Anterior cingulate cortex (tissue), 58 donors: ENCODE data around the gene CCR5AS.
A peak's percentile ranks its signal among the peaks of the same experiment; 100 is the strongest.

ENCODE experiments used
- DNase-seq, 58 donors: peaks; one replicate each; lab custom pipeline; 2025; lab: John Stamatoyannopoulos, UW

The CCR5AS gene

DNA sequence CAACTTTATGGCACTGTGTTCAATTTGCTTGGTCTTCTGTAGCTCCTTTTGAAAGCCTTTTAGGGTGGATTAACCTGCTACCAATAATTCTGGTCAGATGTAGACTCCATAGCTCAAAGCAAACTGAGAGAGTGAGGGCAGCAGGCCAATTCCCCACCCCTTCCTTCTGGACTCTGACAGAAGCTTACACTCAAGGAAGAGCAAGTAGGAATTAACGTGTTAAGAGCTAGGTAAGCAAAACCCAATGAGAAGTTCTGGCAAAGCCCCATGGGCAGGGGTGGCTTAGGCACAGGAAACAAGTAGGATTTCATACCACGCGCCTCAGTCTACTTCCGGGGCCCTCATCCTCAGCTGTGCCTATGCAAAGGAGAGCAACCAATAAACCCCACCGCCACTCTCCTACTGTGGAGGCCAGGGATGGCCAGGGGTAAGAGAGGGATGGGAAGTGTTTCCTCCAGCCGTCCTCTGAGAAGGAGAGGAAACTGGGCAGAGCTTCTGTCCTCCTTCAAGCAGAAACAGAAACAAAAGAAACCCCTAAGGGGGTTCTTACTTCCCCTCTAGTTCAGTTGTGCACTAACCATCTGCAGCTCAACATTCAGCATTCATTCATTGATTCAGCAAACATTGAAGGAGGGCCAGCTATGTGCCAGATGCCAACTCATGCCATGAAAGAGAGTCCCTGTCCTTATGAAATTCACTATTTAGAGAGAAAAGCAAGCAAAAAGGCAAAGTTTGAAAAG is 23.5 kb downstream of the CCR5AS start:
- DNase-seq, result no peak

DNA sequence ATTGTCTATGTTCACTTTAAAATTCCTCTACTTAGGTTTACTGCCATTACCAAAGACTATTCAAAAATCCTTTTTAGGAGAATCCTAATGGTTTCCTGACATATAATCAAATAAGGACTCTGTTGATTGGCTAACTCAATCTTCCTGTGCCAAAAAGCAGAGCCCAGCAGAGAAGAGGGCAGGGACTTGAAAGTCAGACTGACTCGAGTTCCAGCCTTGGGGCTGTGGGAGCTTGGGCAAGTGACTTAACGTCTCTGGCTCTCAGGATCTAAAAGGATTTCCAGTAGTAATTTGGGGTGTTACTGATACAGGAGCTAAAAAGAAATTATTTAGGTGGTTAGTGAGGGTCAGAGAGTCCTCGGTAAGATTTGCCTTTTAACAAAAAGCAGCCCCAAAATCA is 25.2 kb downstream of the CCR5AS start:
- no peak for DNase-seq

DNA sequence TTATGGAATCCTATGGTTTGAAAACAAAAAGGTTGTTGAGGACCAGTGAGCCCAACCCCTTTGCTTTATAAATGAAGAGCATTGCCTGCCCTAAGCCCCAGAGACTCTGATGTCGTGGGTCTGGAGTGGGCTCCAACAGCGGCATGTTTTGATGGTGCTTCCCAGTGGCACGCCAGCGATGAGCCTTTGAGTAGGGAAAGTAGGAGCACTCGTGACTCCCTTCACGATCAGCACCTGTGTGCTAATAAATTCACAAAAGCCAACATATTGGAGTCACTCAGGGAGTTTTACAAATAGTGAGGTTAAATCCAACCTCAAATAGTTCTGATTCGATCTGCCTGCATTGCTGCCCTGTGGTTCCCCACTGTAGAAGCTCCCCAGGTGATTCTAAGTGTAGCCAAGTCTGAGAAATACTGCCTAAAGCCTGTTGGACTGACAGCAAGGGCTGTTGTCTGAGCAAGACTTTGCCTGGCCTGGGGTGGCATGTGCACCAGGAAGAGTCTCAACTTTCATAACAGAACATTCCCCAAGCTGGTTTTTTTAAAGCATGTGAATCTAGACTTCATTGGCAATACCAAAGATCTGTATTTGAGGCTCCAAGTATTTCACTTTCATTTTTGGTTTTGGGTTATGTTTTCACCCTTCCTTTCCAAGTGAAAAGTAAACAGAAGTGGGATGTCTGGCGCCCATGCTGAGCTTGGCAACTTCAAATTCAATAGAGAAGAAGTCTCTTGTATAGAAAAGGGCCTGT is 26.2 kb downstream of the CCR5AS start:
- DNase-seq, result no peak

DNA sequence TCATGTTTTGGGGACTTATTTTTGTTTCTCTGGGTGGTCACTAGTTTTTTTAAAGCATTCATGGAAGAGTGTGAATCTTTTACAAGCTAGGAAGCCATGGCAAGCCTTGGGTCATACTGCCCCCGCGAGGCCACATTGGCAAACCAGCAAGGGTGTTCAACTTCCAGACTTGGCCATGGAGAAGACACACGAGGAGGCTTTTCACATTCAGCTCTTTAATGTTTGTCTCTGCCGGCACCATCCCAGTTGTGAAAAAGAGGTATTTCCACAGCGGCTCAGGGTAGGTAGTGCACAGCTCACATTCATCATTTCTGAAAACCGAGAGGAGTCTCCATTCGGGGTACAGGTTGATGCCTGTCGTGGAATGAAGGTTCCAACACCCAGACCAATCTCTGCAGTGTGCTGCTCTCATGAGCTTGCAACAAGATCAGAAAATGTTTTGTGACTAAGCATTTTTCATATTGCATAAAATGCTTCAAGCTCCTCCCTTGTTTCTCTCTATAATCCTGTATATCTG is 28.4 kb downstream of the CCR5AS start:
- DNase-seq, result peak in 44 of 58 donors; percentile 6 to 72 (median 32)

DNA sequence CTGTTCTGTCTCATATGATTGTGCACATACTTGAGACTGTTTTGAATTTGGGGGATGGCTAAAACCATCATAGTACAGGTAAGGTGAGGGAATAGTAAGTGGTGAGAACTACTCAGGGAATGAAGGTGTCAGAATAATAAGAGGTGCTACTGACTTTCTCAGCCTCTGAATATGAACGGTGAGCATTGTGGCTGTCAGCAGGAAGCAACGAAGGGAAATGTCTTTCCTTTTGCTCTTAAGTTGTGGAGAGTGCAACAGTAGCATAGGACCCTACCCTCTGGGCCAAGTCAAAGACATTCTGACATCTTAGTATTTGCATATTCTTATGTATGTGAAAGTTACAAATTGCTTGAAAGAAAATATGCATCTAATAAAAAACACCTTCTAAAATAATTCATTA is 31.1 kb downstream of the CCR5AS start:
- DNase-seq, result no peak

DNA sequence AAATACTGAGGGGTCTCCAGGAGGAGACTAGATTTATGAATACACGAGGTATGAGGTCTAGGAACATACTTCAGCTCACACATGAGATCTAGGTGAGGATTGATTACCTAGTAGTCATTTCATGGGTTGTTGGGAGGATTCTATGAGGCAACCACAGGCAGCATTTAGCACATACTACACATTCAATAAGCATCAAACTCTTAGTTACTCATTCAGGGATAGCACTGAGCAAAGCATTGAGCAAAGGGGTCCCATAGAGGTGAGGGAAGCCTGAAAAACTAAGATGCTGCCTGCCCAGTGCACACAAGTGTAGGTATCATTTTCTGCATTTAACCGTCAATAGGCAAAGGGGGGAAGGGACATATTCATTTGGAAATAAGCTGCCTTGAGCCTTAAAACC is 31.6 kb downstream of the CCR5AS start:
- DNase-seq, result no peak

DNA sequence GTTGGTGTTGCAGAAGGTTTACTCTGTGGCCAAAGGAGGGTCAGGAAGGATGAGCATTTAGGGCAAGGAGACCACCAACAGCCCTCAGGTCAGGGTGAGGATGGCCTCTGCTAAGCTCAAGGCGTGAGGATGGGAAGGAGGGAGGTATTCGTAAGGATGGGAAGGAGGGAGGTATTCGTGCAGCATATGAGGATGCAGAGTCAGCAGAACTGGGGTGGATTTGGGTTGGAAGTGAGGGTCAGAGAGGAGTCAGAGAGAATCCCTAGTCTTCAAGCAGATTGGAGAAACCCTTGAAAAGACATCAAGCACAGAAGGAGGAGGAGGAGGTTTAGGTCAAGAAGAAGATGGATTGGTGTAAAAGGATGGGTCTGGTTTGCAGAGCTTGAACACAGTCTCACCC is 32.1 kb downstream of the CCR5AS start:
- no peak for DNase-seq

DNA sequence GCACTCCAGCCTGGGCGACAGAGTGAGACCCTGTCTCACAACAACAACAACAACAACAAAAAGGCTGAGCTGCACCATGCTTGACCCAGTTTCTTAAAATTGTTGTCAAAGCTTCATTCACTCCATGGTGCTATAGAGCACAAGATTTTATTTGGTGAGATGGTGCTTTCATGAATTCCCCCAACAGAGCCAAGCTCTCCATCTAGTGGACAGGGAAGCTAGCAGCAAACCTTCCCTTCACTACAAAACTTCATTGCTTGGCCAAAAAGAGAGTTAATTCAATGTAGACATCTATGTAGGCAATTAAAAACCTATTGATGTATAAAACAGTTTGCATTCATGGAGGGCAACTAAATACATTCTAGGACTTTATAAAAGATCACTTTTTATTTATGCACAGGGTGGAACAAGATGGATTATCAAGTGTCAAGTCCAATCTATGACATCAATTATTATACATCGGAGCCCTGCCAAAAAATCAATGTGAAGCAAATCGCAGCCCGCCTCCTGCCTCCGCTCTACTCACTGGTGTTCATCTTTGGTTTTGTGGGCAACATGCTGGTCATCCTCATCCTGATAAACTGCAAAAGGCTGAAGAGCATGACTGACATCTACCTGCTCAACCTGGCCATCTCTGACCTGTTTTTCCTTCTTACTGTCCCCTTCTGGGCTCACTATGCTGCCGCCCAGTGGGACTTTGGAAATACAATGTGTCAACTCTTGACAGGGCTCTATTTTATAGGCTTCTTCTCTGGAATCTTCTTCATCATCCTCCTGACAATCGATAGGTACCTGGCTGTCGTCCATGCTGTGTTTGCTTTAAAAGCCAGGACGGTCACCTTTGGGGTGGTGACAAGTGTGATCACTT is 34.1 kb downstream of the CCR5AS start:
- DNase-seq, result peak in 1 of 58 donors; percentile 8

DNA sequence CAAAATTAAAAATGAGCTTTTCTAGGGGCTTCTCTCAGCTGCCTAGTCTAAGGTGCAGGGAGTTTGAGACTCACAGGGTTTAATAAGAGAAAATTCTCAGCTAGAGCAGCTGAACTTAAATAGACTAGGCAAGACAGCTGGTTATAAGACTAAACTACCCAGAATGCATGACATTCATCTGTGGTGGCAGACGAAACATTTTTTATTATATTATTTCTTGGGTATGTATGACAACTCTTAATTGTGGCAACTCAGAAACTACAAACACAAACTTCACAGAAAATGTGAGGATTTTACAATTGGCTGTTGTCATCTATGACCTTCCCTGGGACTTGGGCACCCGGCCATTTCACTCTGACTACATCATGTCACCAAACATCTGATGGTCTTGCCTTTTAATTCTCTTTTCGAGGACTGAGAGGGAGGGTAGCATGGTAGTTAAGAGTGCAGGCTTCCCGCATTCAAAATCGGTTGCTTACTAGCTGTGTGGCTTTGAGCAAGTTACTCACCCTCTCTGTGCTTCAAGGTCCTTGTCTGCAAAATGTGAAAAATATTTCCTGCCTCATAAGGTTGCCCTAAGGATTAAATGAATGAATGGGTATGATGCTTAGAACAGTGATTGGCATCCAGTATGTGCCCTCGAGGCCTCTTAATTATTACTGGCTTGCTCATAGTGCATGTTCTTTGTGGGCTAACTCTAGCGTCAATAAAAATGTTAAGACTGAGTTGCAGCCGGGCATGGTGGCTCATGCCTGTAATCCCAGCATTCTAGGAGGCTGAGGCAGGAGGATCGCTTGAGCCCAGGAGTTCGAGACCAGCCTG is 35.1 kb downstream of the CCR5AS start:
- no peak for DNase-seq

DNA sequence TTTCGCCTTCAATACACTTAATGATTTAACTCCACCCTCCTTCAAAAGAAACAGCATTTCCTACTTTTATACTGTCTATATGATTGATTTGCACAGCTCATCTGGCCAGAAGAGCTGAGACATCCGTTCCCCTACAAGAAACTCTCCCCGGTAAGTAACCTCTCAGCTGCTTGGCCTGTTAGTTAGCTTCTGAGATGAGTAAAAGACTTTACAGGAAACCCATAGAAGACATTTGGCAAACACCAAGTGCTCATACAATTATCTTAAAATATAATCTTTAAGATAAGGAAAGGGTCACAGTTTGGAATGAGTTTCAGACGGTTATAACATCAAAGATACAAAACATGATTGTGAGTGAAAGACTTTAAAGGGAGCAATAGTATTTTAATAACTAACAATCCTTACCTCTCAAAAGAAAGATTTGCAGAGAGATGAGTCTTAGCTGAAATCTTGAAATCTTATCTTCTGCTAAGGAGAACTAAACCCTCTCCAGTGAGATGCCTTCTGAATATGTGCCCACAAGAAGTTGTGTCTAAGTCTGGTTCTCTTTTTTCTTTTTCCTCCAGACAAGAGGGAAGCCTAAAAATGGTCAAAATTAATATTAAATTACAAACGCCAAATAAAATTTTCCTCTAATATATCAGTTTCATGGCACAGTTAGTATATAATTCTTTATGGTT is 35.9 kb downstream of the CCR5AS start, which contains the start of gene CCR5:
TSS of gene CCR5 (plus strand) at position 108 of the 680 bp plus-strand sequence. CDS start 1,957 bp downstream, outside the sequence.
- DNase-seq, result no peak

DNA sequence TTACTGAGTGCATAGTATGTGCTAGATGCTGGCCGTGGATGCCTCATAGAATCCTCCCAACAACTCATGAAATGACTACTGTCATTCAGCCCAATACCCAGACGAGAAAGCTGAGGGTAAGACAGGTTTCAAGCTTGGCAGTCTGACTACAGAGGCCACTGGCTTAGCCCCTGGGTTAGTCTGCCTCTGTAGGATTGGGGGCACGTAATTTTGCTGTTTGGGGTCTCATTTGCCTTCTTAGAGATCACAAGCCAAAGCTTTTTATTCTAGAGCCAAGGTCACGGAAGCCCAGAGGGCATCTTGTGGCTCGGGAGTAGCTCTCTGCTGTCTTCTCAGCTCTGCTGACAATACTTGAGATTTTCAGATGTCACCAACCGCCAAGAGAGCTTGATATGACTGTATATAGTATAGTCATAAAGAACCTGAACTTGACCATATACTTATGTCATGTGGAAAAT is 37.2 kb downstream of the CCR5AS start:
- no peak for DNase-seq

DNA sequence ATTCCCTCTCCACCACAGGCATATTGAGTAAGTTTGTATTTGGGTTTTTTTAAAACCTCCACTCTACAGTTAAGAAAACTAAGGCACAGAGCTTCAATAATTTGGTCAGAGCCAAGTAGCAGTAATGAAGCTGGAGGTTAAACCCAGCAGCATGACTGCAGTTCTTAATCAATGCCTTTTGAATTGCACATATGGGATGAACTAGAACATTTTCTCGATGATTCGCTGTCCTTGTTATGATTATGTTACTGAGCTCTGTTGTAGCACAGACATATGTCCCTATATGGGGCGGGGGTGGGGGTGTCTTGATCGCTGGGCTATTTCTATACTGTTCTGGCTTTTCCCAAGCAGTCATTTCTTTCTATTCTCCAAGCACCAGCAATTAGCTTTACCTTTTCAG is 37.7 kb downstream of the CCR5AS start:
- DNase-seq, result no peak

DNA sequence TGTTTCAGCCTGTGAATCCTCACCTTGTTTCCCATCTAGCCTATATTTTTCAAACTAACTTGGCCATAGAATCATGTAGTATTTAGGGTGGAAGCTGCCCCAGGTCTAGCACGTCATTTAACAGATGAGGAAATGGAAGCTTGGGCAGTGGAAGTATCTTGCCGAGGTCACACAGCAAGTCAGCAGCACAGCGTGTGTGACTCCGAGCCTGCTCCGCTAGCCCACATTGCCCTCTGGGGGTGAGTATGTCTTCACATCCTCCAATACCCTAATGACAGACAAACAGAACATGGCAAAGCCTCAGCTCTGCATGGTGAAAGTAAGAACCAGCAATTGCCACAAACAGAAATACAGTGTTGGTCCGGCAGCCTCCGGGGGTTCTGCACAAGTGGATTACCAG is 38.3 kb downstream of the CCR5AS start:
- peak in 31 of 58 donors; percentile 3 to 63 (median 21) for DNase-seq

DNA sequence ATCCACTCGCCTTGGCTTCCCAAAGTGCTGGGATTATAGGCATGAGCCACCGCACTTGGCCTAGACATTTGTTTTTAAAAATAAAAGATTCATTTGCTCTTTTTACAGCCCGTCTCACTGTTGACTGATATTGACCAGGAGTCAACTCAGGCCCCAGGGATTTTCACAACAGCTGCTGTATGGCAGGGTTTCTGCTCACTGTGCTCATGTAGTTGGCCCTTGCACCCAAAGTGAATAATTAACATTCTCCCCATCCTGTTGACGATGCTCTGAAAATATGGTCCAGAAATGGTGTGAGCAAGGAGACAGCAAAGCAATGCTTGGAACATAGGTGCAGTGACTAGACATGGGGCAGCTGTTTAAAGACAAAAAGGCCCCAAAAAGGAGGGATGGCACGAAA is 39.1 kb downstream of the CCR5AS start:
- DNase-seq, result no peak

DNA sequence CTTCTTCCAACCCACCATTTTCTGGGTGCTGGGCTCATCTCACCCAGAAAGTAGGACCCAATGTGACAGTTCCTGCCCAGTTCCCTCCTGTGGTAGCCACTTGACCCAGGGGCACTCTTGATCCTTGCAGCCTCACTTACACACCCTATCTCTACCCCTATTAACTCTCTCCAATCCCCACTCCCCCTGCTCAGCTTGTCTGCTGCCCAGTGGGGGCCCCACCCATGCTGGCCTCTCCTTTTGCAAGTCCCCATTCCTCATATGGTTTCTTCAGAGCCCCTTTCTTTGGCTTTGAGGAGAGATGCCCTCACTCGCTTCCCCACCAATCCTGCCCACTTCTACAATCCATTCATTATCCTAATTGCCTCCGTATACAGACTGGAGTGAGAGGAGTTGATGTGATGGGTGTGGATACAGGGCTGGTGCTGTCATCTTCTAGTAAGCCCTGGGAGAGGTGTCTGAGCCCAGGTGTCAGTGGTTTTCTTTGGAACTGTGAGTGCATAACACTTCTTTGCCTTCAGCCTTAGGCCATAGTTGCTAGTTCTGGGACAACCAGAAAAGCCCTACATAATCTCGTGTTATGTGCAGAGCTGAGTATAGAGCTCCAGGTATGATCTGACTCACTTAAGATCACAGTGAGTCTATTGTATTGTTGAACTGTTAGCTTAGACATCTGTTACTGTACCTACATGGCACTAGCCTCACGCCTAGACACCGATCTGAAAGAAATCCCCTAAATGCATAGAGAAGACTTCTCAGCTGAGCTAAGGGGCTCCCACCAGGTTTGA is 40.9 kb downstream of the CCR5AS start:
- DNase-seq, result no peak

DNA sequence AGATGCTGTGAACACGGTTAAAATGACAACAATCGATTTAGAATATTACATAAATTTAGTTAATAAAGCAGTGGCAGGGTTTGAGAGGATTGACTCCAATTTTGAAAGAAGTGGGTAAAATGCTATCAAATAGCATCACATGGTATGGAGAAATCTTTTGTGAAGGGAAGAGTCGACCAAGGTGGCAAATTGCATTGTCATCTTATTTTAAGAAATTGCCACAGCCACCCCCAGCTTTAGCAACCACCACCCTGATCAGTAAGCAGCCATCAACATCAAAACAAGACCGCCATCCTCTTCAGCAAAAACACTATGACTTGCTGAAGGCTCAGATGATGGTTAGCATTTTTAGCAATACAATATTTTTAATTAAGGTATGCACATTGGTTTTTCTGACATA is 41.8 kb downstream of the CCR5AS start:
- no peak for DNase-seq

DNA sequence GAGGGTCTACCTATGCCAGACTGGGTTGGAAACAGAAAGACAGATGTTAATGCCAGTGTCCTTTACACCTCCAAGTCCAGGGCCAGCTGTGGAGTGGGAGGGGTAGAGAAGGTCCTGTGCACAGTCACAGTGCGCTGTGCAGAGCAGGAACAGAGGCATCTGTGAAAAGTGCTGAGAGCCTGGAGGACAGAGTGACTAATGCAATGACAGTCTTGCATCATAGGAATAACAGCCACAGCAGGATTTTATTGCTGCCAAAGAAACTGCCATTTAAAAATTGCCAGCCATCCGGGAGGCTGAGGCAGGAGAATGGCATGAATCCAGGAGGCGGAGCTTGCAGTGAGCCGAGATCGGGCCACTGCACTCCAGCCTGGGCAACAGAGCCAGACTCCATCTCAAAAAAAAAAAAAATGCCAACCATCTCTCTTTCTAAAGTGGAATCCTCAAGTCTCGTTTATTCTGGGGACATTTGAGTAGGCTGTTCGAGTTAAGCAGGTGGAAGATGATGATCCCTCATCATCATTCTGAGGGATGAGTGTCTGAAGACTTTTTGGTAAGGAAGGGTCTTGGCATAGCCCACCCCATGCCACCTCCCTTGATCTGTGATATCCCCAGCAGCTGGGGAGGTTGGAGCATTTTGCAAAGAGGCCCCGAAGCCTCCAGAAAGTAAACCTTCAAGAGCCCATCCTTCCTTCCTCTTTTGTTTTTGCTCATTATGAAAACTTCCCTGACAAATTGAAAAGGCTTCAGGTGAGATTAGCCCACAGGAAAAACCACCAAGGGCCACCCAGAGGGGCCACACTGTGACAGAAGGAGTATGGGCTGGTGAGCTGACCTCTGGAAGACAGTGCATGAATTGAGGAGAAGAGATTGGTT is 45.2 kb downstream of the CCR5AS start:
- peak in 3 of 58 donors; percentile 2 to 40 (median 7) for DNase-seq
